K562 (cell line): Measurements from ENCODE around the gene ZNF8. TPM values are rescaled to one million over a fixed set of nuclear protein-coding genes. Genes with fewer than 3 reads are reported as not detected.

Source experiments
- AFF1 ChIP-seq, 2 experiments: fragments of 450-650 bp; IDR thresholded peaks; 2 replicates each; pipeline ENCODE4 v1.6.1; 2018; ENCODE audit warnings: mild to moderate bottlenecking in 2 of 2, low read depth in 1 of 2; ENCODE audit not compliant: partially characterized antibody in 2 of 2
- ARID3A ChIP-seq: IDR thresholded peaks from 2 replicates; pipeline ENCODE4 v1.6.1; 2012; ENCODE audit warnings: low read depth, low read length, improper control_type of control experiment, borderline replicate concordance
- DNMT1 ChIP-seq: fragments of 450-650 bp; IDR thresholded peaks from 2 replicates; pipeline ENCODE4 v1.6.1; 2016; ENCODE audit warnings: antibody characterized with exemption, mild to moderate bottlenecking
- ELF4 ChIP-seq: fragments of 450-650 bp; formaldehyde crosslinking; IDR thresholded peaks from 2 replicates; pipeline ENCODE4 v1.4.0; 2022; ENCODE audit warnings: missing genetic modification characterization
- FOS ChIP-seq: IDR thresholded peaks from 3 replicates; pipeline ENCODE4 v1.6.1; 2011; ENCODE audit not compliant: insufficient read length; ENCODE audit errors: extremely low read depth
- HNRNPK ChIP-seq: fragments of 200-400 bp; formaldehyde crosslinking; IDR thresholded peaks from one replicate; pipeline ENCODE4 v1.6.1; 2018; ENCODE audit warnings: mild to moderate bottlenecking, low read depth, low read length; ENCODE audit not compliant: poor library complexity, severe bottlenecking
- KLF6 ChIP-seq: fragments of 250-450 bp; sonication (Bioruptor Pico); IDR thresholded peaks from 2 replicates; pipeline ENCODE4 v1.4.0; 2020; ENCODE audit warnings: mild to moderate bottlenecking, moderate library complexity, borderline replicate concordance
- TCF7 ChIP-seq: sonication (generic); IDR thresholded peaks from 2 replicates; pipeline ENCODE4 v1.6.1; 2016; ENCODE audit warnings: antibody characterized with exemption, borderline replicate concordance
- XRCC3 ChIP-seq: fragments of 450-650 bp; IDR thresholded peaks from 2 replicates; pipeline ENCODE4 v1.6.1; 2017; ENCODE audit warnings: mild to moderate bottlenecking, moderate library complexity
- ZBTB49 ChIP-seq: sonication (generic); formaldehyde crosslinking; IDR thresholded peaks from 2 replicates; pipeline ENCODE4 v1.8.0; 2022; ENCODE audit warnings: missing genetic modification reagents, mild to moderate bottlenecking, borderline replicate concordance
- ZBTB9 ChIP-seq: fragments of 450-650 bp; formaldehyde crosslinking; IDR thresholded peaks from 2 replicates; pipeline ENCODE4 v1.4.0; 2020; ENCODE audit warnings: mild to moderate bottlenecking, moderate library complexity
- ZNF282 ChIP-seq: sonication (generic); formaldehyde crosslinking; IDR thresholded peaks from 2 replicates; pipeline ENCODE4 v1.8.1; 2023; ENCODE audit warnings: missing genetic modification reagents
- ZNF408 ChIP-seq: fragments of 250-450 bp; sonication (Bioruptor Pico); IDR thresholded peaks from 2 replicates; pipeline ENCODE4 v1.4.0; 2020; ENCODE audit warnings: low read depth, mild to moderate bottlenecking, moderate library complexity
- ZNF512 ChIP-seq: IDR thresholded peaks from 2 replicates; pipeline ENCODE4 v1.6.1; 2016; ENCODE audit warnings: missing genetic modification characterization, missing compliant biosample characterization
- ZSCAN29 ChIP-seq: fragments of 450-650 bp; IDR thresholded peaks from 2 replicates; pipeline ENCODE4 v1.6.1; 2017
- polyA plus RNA-seq, 8 experiments: library from polyadenylated mRNA; depleted of rRNA in 4 of 8; stranded (reverse) in 5 of 8; unstranded in 3 of 8; fragments of >200 nt; fragmentation: Nextera tagmentation in 2 of 8; fragmentation: Illumina TruSeq in 1 of 8; extraction: Ambion mirVana in 2 of 8; extraction: Trizol in 1 of 8; gene quantifications; 2 replicates each; pipeline versions ENCODE4 v1.2.1 to v1.2.3, GENCODE V29; 2011 to 2014; ENCODE audit warnings: inconsistent platforms in 1 of 8, missing spikeins in 1 of 8
- total RNA-seq, 7 experiments: library from RNA; depleted of rRNA in 6 of 7; stranded (reverse); fragments of >200 nt in 6 of 7; fragmentation: Illumina TruSeq in 2 of 7; extraction: Trizol in 2 of 7; gene quantifications; 2 replicates each; pipeline versions ENCODE4 v1.2.1 to v1.2.3, GENCODE V29; 2011 to 2021; ENCODE audit warnings: low replicate concordance in 1 of 7

Gene ZNF8
- total and polyA plus RNA-seq, 9 of the 15 experiments (the other 6 are each of a cell fraction or from before 2014, with no cell fraction given) = 0.71 to 7.7 (median 4.7) TPM

GRCh38 chr19:58279042-58279924, 528 bp downstream of the ZNF8 start (continued):
- TF ChIP-seq ZNF282 (no peak), ELF4 (no peak), AFF1 (IDR thresholded peaks at IDR 0.05; ENCODE audit: low read depth in 1 of 2, partially characterized antibody in 2 of 2) (no peak), ZNF408 (no peak), HNRNPK (no peak), XRCC3 (no peak), ZSCAN29 (no peak), DNMT1 (0 out of 2 replicates have a peak, but pooled peaks have one; percentile 39), ZBTB9 (CRISPR knock-in tag) (no peak), KLF6 (CRISPR knock-in tag) (no peak), ARID3A (no peak), FOS (no peak), ZNF512 (no peak), TCF7 (no peak), ZBTB49 (CRISPR knock-in tag) (no peak)
